Adrenal gland (tissue), 12 donors: ENCODE measurements around the gene PTPRC. TPM values are rescaled to one million over a fixed set of nuclear protein-coding genes. Genes with fewer than 3 reads are reported as not detected.

Experiments
- DNase-seq, 7 donors: peaks; one replicate each; pipeline ENCODE4 v3.0.0-alpha.2; 2019 to 2020
- H3K27ac ChIP-seq, 5 donors: fragments of 200-600 bp; sonication (generic) in 4 of 5; 1 replicate in 3 of 5; 2 replicates in 2 of 5; pipeline versions ENCODE4 v1.5.1 to v1.8.0; 2016 to 2020; ENCODE audit warnings: mild to moderate bottlenecking in 1 of 5
- H3K27me3 ChIP-seq: fragments of 200-600 bp; 2 replicates; pipeline ENCODE4 v1.8.0; 2021
- H3K36me3 ChIP-seq, 2 donors: fragments of 200-600 bp; replicated peaks in 1 of 2; 1 replicate in 1 of 2; 2 replicates in 1 of 2; pipeline versions ENCODE4 v1.5.1 to v1.8.0; 2018 to 2022
- H3K4me1 ChIP-seq, 2 donors: fragments of 200-600 bp; replicated peaks in 1 of 2; 1 replicate in 1 of 2; 2 replicates in 1 of 2; pipeline versions ENCODE4 v1.5.1 to v1.8.0; 2018 to 2021
- H3K4me3 ChIP-seq, 4 donors: fragments of 200-600 bp; sonication (generic) in 3 of 4; one replicate each; pipeline ENCODE4 v1.5.1; 2016 to 2018
- H3K9me3 ChIP-seq, 3 donors: fragments of 200-600 bp; sonication (generic) in 1 of 3; replicated peaks in 1 of 3; 1 replicate in 2 of 3; 2 replicates in 1 of 3; pipeline versions ENCODE4 v1.5.1 to v1.8.0; 2016 to 2021
- POLR2A ChIP-seq, 2 donors: fragments of 450-650 bp; IDR thresholded peaks; one replicate each; pipeline ENCODE4 v1.6.1; 2017; ENCODE audit warnings: antibody characterized with exemption in 2 of 2, mild to moderate bottlenecking in 2 of 2, moderate library complexity in 1 of 2
- WGBS, 4 donors: extraction: QIAGEN DNeasy Blood & Tissue Kit in 2 of 4; methylation state at CpG; one replicate each; pipeline versions ENCODE4 v1.1.5 to v1.1.7; 2013 to 2017; 5-methylcytosine and 5-hydroxymethylcytosine counted together
- intact Hi-C, 2 donors: fragments of 100-400 bp; cut with DNase I; formaldehyde crosslinking; loops; one replicate each; pipeline versions ENCODE4 v1.14.1 to v1.15.0; 2022 to 2023
- polyA plus RNA-seq, 3 donors: library from polyadenylated mRNA; stranded (reverse); fragments of 200-250 nt in 2 of 3; fragments of 350-450 nt in 1 of 3; fragmentation: Illumina TruSeq in 1 of 3; extraction: RNeasy Lipid Tissue Mini Kit (QIAGEN cat#74804) in 1 of 3; gene quantifications; one replicate each; pipeline ENCODE4 v1.2.3, GENCODE V29; 2013 to 2014
- total RNA-seq, 9 donors: library from RNA; depleted of rRNA in 4 of 9; stranded (reverse); fragments of >200 nt in 4 of 9; fragments of 120-200 nt in 1 of 9; fragmentation: NEBNext Ultra II Directional in 1 of 9; extraction: Animal tissue kit (Norgen Biotek cat#: 25700) in 1 of 9; gene quantifications; one replicate each; pipeline versions ENCODE4 v1.1.0 to v1.2.4, GENCODE V29; 2013 to 2023
- TF ChIP-seq, protein P1 (sequence below), 6 experiments: fragments of 450-650 bp in 4 of 6; fragments of 200-600 bp in 2 of 6; sonication (generic) in 1 of 6; IDR thresholded peaks; 1 replicate in 5 of 6; 2 replicates in 1 of 6; pipeline versions ENCODE4 v1.5.1 to v1.8.0; 2016 to 2021; ENCODE audit warnings: antibody characterized with exemption in 6 of 6, mild to moderate bottlenecking in 2 of 6, moderate library complexity in 1 of 6
- donor health status: healthy with polysubstance abuse.
- donor health status: Bipolar disorder and iron deficiency.
- donor health status: DM: yes; HTN: yes; CAD: no.
- donor health status: DM: no; HTN: no; CAD: no.
- donor health status: DM: no; HTN: no; CAD: no.
- donor health status: DM: yes; HTN: yes; CAD: no.

PTPRC gene
- total and polyA plus RNA-seq, 12 donors = 2.5 to 33.0 (median 15.2) TPM

DNA sequence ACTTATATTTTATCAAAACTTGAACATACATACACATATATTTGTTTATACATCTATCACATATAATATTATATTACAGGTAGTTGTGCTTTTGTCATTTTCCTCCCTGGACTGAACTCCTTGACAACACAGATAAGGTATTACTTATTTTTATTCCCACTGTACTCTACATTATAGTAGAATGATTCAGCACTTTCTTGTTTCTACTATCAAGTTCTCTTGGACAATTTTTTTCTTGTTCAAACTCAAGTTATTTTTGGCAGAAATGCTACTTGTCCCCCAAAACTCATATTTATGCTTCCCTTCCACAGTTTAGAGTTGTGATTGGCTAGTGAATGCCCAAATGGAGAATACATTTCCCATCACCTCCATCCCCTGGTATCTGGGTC lies 10.8 kb upstream of the PTPRC start:
- Histone ChIP-seq H3K9me3 (no peaks in the 10 kb centered on the region), H3K27ac (no peak overlapping the region), H3K4me3 (no peak overlapping the region), H3K4me1 (no peaks in the 10 kb centered on the region), H3K27me3 (no peaks in the 10 kb centered on the region), H3K36me3 (no peaks in the 10 kb centered on the region)
- no peak for TF ChIP-seq POLR2A (IDR thresholded peaks at IDR 0.05)
- TF ChIP-seq, protein P1, sequence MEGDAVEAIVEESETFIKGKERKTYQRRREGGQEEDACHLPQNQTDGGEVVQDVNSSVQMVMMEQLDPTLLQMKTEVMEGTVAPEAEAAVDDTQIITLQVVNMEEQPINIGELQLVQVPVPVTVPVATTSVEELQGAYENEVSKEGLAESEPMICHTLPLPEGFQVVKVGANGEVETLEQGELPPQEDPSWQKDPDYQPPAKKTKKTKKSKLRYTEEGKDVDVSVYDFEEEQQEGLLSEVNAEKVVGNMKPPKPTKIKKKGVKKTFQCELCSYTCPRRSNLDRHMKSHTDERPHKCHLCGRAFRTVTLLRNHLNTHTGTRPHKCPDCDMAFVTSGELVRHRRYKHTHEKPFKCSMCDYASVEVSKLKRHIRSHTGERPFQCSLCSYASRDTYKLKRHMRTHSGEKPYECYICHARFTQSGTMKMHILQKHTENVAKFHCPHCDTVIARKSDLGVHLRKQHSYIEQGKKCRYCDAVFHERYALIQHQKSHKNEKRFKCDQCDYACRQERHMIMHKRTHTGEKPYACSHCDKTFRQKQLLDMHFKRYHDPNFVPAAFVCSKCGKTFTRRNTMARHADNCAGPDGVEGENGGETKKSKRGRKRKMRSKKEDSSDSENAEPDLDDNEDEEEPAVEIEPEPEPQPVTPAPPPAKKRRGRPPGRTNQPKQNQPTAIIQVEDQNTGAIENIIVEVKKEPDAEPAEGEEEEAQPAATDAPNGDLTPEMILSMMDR (IDR thresholded peaks at IDR 0.05) = no peak
- DNase-seq = no peak
- intact Hi-C loops = no loop called here

DNA sequence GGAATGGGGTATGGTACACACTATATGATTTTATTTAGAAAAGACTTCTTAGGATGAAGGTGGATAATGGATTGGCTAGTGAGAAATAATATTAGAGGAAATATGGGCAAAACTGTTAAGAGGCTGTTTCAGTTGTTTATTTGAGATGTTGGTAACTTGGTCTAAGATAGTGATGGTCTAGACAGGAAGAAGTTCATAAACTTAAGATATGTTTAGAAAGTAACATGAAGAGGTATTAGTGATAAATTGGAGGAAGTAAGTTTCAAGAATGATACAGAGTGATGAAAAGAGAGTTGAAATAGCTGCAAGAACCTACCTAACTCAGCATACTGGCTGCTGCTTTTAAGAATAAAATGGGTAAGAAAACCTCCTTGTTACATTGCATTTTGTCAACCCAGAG lies 9.2 kb upstream of the PTPRC start:
- H3K9me3 ChIP-seq = no peaks in the 10 kb centered on the region
- no peak overlapping the region for H3K27ac ChIP-seq
- H3K27me3 ChIP-seq = no peaks in the 10 kb centered on the region
- H3K4me1 ChIP-seq = no peaks in the 10 kb centered on the region
- no peaks in the 10 kb centered on the region for H3K36me3 ChIP-seq
- TF ChIP-seq, protein P1 (IDR thresholded peaks at IDR 0.05) = no peak
- TF ChIP-seq POLR2A (IDR thresholded peaks at IDR 0.05) = no peak
- H3K4me3 ChIP-seq = no peak overlapping the region
- DNase-seq = no peak
- intact Hi-C loops = no loop called here

DNA sequence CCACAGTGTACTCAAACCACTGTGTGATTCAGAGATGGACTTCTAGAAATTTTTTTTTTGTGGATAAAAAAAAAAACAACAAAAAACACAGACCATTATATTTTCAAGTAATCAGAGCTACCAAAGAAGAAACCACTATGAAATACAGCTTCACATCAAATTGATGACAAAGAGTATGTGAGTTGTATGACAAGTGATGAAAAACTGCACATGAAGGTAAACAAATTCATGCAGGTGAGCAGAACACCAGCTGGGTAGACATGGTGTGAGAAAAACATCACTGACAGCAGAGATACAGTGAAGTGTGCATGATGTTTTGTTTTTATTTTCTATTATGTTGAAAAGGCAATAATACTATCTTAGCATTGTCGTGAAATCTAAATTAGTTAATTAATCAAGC lies 8.0 kb upstream of the PTPRC start:
- no peaks in the 10 kb centered on the region for H3K4me1 ChIP-seq
- no peak overlapping the region for H3K27ac ChIP-seq
- H3K9me3 ChIP-seq = no peaks in the 10 kb centered on the region
- no peak for DNase-seq
- intact Hi-C loops = no loop called here
- 64 to 92% (median 76%) methylated on average over 1 of the region's 1 CpG for WGBS, 4 donors
- H3K4me3 ChIP-seq = no peak overlapping the region
- no peaks in the 10 kb centered on the region for H3K27me3 ChIP-seq
- TF ChIP-seq, protein P1 (IDR thresholded peaks at IDR 0.05) = no peak
- no peak for TF ChIP-seq POLR2A (IDR thresholded peaks at IDR 0.05)
- no peaks in the 10 kb centered on the region for H3K36me3 ChIP-seq

DNA sequence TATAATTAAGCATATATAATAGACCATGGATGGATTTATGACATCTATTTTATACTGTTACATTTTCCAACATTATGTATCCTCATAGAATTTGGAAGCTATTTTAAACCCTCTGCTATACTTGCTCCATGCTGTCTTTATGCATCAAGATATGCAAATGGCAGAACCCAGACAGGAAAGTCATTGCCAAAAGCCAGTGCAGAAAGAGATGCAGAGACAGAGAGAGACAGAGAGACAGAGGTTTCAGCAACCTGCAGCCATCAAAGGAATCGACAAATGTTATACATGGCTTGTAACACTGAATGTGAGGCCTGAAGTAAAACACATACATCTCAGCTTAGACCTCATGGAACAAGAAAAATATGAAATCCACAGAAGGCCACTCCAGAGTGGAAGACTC lies 7.5 kb upstream of the PTPRC start:
- H3K4me1 ChIP-seq = no peaks in the 10 kb centered on the region
- no peaks in the 10 kb centered on the region for H3K36me3 ChIP-seq
- no peak for DNase-seq
- 65 to 85% (median 83%) methylated on average over 1 of the region's 1 CpG for WGBS, 4 donors
- no peak overlapping the region for H3K4me3 ChIP-seq
- intact Hi-C loops = no loop called here
- no peak for TF ChIP-seq POLR2A (IDR thresholded peaks at IDR 0.05)
- TF ChIP-seq, protein P1 (IDR thresholded peaks at IDR 0.05) = no peak
- H3K27me3 ChIP-seq = no peaks in the 10 kb centered on the region
- no peaks in the 10 kb centered on the region for H3K9me3 ChIP-seq
- no peak overlapping the region for H3K27ac ChIP-seq
